ENCODE measurements around the gene EPB41L3.

GRCh38 chr18:5468394-5468793, 75.4 kb downstream of the EPB41L3 start:
- no peak for TF ChIP-seq CTCF (IDR thresholded peaks at IDR 0.05)
- no peak for TF ChIP-seq POLR2AphosphoS5 (IDR thresholded peaks at IDR 0.05)
- no peak for TF ChIP-seq POLR2A (IDR thresholded peaks at IDR 0.05)
